Body of pancreas (tissue), 4 donors: ENCODE results near the gene COL23A1. TPM values are rescaled to one million over a fixed set of nuclear protein-coding genes. Genes with fewer than 3 reads are reported as not detected.

Experiments used
- ATAC-seq: fragments of 150-250 bp; one replicate; pipeline ENCODE4 v1.9.1; 2016
- DNase-seq, 4 donors: peaks; one replicate each; pipeline ENCODE4 v3.0.0-alpha.2; 2019
- H3K27ac ChIP-seq, 4 donors: fragments of 200-600 bp; sonication (generic); 1 replicate in 3 of 4; 2 replicates in 1 of 4; pipeline versions ENCODE4 v1.5.1 to v1.6.1; 2016 to 2019; ENCODE audit warnings: mild to moderate bottlenecking in 1 of 4, mixed read lengths in 1 of 4, moderate library complexity in 1 of 4
- H3K27me3 ChIP-seq, 2 donors: fragments of 200-600 bp; sonication (generic); one replicate each; pipeline ENCODE4 v1.6.0; 2016; ENCODE audit warnings: mild to moderate bottlenecking in 1 of 2
- H3K36me3 ChIP-seq, 2 donors: fragments of 200-600 bp; sonication (generic); replicated peaks in 1 of 2; 2 replicates each; pipeline ENCODE4 v1.5.1; 2016; ENCODE audit warnings: low read depth in 2 of 2; ENCODE audit not compliant: insufficient read depth in 1 of 2
- H3K4me1 ChIP-seq: fragments of 200-600 bp; sonication (generic); one replicate; pipeline ENCODE4 v1.6.0; 2016
- H3K4me3 ChIP-seq, 2 donors: fragments of 200-600 bp; sonication (generic); 1 replicate in 1 of 2; 2 replicates in 1 of 2; pipeline ENCODE4 v1.5.1; 2016 to 2019
- H3K9me3 ChIP-seq, 3 donors: fragments of 200-600 bp; sonication (generic); 1 replicate in 2 of 3; 2 replicates in 1 of 3; pipeline ENCODE4 v1.5.1; 2016
- POLR2A ChIP-seq, 3 donors: fragments of 450-650 bp; IDR thresholded peaks; one replicate each; pipeline ENCODE4 v1.6.1; 2016; ENCODE audit warnings: antibody characterized with exemption in 3 of 3, mild to moderate bottlenecking in 2 of 3
- WGBS, 2 donors: methylation state at CpG; one replicate each; pipeline ENCODE4 v1.1.5; 2017; 5-methylcytosine and 5-hydroxymethylcytosine counted together
- intact Hi-C: fragments of 100-400 bp; cut with DNase I; formaldehyde crosslinking; loops from one replicate; pipeline ENCODE4 v1.15.1; 2023
- total RNA-seq, 2 donors: library from RNA; depleted of rRNA; stranded (reverse); fragments of >200 nt; gene quantifications; one replicate each; pipeline ENCODE4 v1.1.0, GENCODE V29; 2016
- TF ChIP-seq, protein P1 (sequence below), 7 experiments: fragments of 450-650 bp in 4 of 7; fragments of 200-600 bp in 3 of 7; sonication (generic) in 3 of 7; IDR thresholded peaks; one replicate each; pipeline ENCODE4 v1.5.1; 2016 to 2019; ENCODE audit warnings: antibody characterized with exemption in 7 of 7

Gene COL23A1
- total RNA-seq, 2 donors from 2014 or later = not detected

DNA sequence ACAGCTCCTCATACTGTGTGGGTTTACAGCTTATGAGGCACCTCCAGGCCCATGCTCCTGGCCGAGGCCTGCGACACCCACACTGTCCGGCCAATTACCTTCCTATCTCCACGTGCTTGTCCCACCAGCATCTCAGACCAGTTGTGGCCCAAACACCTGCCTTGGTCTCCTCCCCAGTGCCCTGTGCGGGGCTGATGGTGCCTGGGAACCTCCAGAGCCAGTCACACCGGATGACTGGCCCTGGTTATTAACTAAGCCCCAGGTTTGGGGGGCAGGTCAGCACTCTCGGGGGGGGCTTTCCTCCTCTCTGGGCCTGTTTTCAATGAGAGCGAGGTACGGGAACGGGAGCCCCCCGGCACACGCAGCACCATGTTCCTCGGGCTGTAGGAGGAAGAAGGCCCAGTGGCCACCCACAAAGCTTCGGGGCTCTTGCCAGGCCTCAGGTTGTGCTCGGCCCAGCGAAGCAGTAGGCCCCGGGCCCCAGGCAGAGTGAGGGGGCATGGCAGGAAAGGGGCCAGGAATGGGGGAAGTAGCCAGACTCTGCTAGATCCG is 281.6 kb downstream of the COL23A1 start:
- Histone ChIP-seq H3K9me3 (no peaks in the 10 kb centered on the region), H3K27ac (no peak overlapping the region), H3K4me3 (no peak overlapping the region), H3K4me1 (no peaks in the 10 kb centered on the region), H3K36me3 (no peaks in the 10 kb centered on the region), H3K27me3 (no peaks in the 10 kb centered on the region)
- DNase-seq (peak in 2 of 4 donors; percentile 3 to 9), ATAC-seq (no peak)
- 79 to 85% methylated on average over 4 to 17 of the region's 18 CpGs for WGBS, 2 donors
- intact Hi-C loops = no loop called here
- TF ChIP-seq, protein P1, sequence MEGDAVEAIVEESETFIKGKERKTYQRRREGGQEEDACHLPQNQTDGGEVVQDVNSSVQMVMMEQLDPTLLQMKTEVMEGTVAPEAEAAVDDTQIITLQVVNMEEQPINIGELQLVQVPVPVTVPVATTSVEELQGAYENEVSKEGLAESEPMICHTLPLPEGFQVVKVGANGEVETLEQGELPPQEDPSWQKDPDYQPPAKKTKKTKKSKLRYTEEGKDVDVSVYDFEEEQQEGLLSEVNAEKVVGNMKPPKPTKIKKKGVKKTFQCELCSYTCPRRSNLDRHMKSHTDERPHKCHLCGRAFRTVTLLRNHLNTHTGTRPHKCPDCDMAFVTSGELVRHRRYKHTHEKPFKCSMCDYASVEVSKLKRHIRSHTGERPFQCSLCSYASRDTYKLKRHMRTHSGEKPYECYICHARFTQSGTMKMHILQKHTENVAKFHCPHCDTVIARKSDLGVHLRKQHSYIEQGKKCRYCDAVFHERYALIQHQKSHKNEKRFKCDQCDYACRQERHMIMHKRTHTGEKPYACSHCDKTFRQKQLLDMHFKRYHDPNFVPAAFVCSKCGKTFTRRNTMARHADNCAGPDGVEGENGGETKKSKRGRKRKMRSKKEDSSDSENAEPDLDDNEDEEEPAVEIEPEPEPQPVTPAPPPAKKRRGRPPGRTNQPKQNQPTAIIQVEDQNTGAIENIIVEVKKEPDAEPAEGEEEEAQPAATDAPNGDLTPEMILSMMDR (IDR thresholded peaks at IDR 0.05) = no peak
- no peak for TF ChIP-seq POLR2A (IDR thresholded peaks at IDR 0.05)

DNA sequence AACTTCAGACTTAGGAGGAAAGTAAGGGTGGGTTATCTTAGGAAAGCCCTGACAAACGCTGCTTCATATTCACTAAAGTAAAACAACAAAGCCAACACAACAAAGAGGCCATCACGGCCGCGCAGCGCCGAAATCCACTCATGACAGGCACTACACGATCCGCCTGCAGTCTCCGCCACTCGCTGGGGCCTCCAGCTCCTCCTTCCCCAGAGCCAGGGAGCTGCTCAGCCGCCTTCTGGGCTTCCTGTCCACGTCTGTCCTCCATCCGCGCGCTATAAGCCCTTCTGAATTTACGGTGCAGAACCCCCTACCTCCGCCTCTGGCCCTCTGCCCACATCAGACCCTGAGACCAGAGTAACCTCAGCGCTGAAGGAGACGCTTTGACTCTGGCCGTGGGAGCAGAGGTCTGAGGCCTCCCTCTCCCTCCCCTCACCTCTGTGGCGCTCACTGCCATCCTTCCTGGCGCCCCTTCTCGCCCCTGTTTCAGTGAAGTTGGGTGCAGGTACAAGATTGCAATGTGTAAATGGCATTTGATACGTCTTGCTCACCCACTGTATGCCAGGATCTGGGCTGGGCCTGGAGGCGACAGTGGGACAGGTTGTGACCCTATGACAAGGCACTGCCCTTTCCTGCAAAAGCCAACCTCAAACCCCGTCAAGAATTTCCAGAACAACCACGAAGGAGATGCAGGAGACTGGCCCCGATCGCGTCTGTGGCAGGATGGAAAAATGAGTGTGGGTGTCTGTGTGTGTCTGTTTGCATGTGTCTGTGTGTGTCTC is 282.7 kb downstream of the COL23A1 start:
- no peak overlapping the region for H3K27ac ChIP-seq
- WGBS, 2 donors = 73 to 77% methylated on average over 29 to 30 of the region's 30 CpGs
- ATAC-seq (no peak), DNase-seq (peak in 2 of 4 donors; percentile 5 to 7)
- no peak overlapping the region for H3K4me3 ChIP-seq
- H3K36me3 ChIP-seq = no peaks in the 10 kb centered on the region
- intact Hi-C loops = no loop called here
- H3K27me3 ChIP-seq = no peaks in the 10 kb centered on the region
- H3K9me3 ChIP-seq = no peaks in the 10 kb centered on the region
- H3K4me1 ChIP-seq = no peaks in the 10 kb centered on the region
- no peak for TF ChIP-seq POLR2A (IDR thresholded peaks at IDR 0.05)
- TF ChIP-seq, protein P1 (IDR thresholded peaks at IDR 0.05) = no peak

DNA sequence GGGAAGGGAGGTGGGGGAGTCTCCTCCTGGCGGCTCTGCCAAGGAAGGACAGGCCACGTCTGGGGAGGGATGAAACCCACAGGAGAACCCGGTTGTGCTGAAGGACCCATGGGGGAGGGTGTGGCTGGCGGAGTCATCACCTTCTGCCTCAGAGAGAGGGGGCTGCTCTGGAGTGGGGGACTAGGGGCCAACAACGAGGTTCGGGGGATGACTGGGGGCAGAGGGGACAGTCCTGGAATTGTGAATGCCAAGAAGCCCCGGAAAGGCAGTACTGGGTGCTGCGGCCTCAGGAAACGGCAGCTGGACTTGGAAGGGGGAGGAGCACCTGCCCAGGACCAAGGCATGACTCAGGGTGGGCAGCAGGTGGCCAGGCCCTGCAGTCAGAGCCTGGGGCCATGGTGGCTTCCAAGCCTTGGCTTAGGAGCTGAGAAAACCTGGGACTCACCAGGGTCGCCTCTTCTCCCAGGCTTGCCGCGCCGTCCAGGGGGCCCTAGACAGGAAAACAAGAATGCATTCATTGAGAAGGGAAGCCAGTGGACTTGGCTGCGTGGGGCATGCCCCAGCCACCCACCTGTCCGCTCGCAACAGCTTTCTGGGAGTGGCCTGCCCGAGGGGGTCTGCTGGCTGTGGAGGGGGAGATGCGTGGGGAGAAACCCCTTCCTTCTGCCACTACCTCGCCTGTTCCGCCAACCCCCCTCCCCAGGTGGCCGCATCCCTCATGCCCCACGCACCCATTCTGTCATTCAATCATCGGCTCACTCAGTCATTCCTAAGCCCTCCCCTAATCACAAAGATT is 283.6 kb downstream of the COL23A1 start:
- H3K27me3 ChIP-seq = no peaks in the 10 kb centered on the region
- ATAC-seq (no peak), DNase-seq (peak in 2 of 4 donors; percentile 4 to 5)
- 50 to 55% methylated on average over 14 to 23 of the region's 23 CpGs for WGBS, 2 donors
- no peaks in the 10 kb centered on the region for H3K36me3 ChIP-seq
- TF ChIP-seq, protein P1 (IDR thresholded peaks at IDR 0.05) = no peak
- TF ChIP-seq POLR2A (IDR thresholded peaks at IDR 0.05) = no peak
- intact Hi-C loops = no loop called here
- H3K9me3 ChIP-seq = no peaks in the 10 kb centered on the region
- no peak overlapping the region for H3K27ac ChIP-seq
- H3K4me1 ChIP-seq = no peaks in the 10 kb centered on the region
- H3K4me3 ChIP-seq = no peak overlapping the region

DNA sequence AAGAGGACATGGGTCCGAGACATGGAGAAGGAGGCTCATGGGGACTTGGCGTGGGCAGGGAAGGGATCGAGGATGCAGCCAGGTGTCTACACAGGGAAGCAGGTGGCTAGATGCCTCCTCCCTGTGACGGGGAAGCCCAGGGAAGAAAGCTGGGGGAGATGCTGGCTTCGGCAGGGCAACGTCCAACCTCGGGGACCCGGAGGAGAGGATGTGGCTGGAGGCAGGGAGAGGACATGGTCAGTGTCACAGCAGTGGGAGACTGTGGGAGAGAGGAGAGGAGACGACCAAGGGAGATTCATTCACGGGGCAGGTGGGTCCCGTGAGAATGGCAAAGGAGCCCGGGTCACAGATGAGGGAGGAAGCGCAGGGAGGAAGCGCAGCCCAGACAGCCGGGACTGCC is 284.4 kb downstream of the COL23A1 start:
- 74 to 75% methylated on average over 15 of the region's 15 CpGs for WGBS, 2 donors
- no peak overlapping the region for H3K27ac ChIP-seq
- H3K27me3 ChIP-seq = no peaks in the 10 kb centered on the region
- no peak for TF ChIP-seq POLR2A (IDR thresholded peaks at IDR 0.05)
- TF ChIP-seq, protein P1 (IDR thresholded peaks at IDR 0.05) = no peak
- intact Hi-C loops = no loop called here
- no peak overlapping the region for H3K4me3 ChIP-seq
- peak in 1 of 4 donors; percentile 2 for DNase-seq
- no peaks in the 10 kb centered on the region for H3K4me1 ChIP-seq
- ATAC-seq = no peak
- H3K9me3 ChIP-seq = no peaks in the 10 kb centered on the region
- H3K36me3 ChIP-seq = no peaks in the 10 kb centered on the region
